Endothelial cell of umbilical vein (primary cell): Measurements from ENCODE around the gene AHRR. TPM values are rescaled to one million over a fixed set of nuclear protein-coding genes. Genes with fewer than 3 reads are reported as not detected.

Source experiments
- BruUV-seq: library from RNA; stranded (reverse); fragments of 400-500 nt; replicated peaks from 2 replicates; lab custom pipeline; 2021; lab: Mats Ljungman, UMichigan
- CTCF ChIA-PET: fragments of 300-600, 350-600 bp; sonication (Branson Sonifier 250); formaldehyde crosslinking; loops from one replicate; lab custom pipeline; 2021; ENCODE audit warnings: antibody characterized with exemption, inconsistent platforms; lab: Charles Lee
- POLR2A ChIA-PET: fragments of 300-600, 350-600 bp; sonication (Branson Sonifier 250); formaldehyde crosslinking; loops from one replicate; lab custom pipeline; 2021; ENCODE audit warnings: antibody characterized with exemption, inconsistent platforms; lab: Charles Lee
- DNase-seq: peaks from one replicate; pipeline ENCODE4 v3.0.0-alpha.2; 2011; ENCODE audit warnings: low read depth, low spot score
- FAIRE-seq: peaks from 2 replicates; lab custom pipeline; 2011; peaks lifted over from hg19 to GRCh38; lab: Jason Lieb, UNC
- H2AFZ ChIP-seq: 2 replicates; pipeline ENCODE4 v1.6.0; 2012; ENCODE audit warnings: low read depth, low read length, control low read depth, inconsistent platforms
- H3K27ac ChIP-seq: 2 replicates; pipeline ENCODE4 v1.5.1; 2011; ENCODE audit warnings: low read depth, mild to moderate bottlenecking, control low read depth, low read length, moderate library complexity; ENCODE audit not compliant: insufficient read depth
- H3K27me3 ChIP-seq, 2 experiments: 2 replicates each; pipeline versions ENCODE4 v1.6.0 to v1.6.1; 2011; ENCODE audit warnings: low read length in 2 of 2, mixed read lengths in 1 of 2; ENCODE audit not compliant: control insufficient read depth in 2 of 2, insufficient read depth in 2 of 2
- H3K36me3 ChIP-seq, 2 experiments: 2 replicates in 1 of 2; 3 replicates in 1 of 2; pipeline ENCODE4 v1.5.1; 2011; ENCODE audit warnings: low read length in 2 of 2, mild to moderate bottlenecking in 1 of 2, moderate library complexity in 1 of 2; ENCODE audit not compliant: control insufficient read depth in 2 of 2, insufficient read depth in 2 of 2; ENCODE audit errors: extremely low read depth in 1 of 2
- H3K4me1 ChIP-seq: 3 replicates; pipeline ENCODE4 v1.5.1; 2011; ENCODE audit warnings: mild to moderate bottlenecking, low read length; ENCODE audit not compliant: control insufficient read depth, insufficient read depth; ENCODE audit errors: extremely low read depth
- H3K4me2 ChIP-seq: 2 replicates; pipeline ENCODE4 v1.6.1; 2011; ENCODE audit warnings: low read length, control low read depth, mixed read lengths; ENCODE audit not compliant: insufficient read depth
- H3K4me3 ChIP-seq, 3 experiments: fragments of 200-600 bp in 1 of 3; sonication (generic), shearing (Covaris generic) in 1 of 3; replicated peaks in 1 of 3; 2 replicates each; pipeline ENCODE4 v1.5.1; 2011 to 2016; ENCODE audit warnings: control low read depth in 3 of 3, low read length in 3 of 3, mild to moderate bottlenecking in 2 of 3, inconsistent platforms in 1 of 3, low read depth in 1 of 3, moderate library complexity in 1 of 3; ENCODE audit not compliant: insufficient read depth in 1 of 3
- H3K79me2 ChIP-seq: 2 replicates; pipeline ENCODE4 v1.6.0; 2012; ENCODE audit warnings: low read length, inconsistent platforms; ENCODE audit not compliant: control insufficient read depth, insufficient read depth
- H3K9ac ChIP-seq: replicated peaks from 2 replicates; pipeline ENCODE3; 2011; ENCODE audit warnings: low read length, control low read depth; ENCODE audit not compliant: insufficient read depth; ENCODE audit errors: extremely low read depth
- H3K9me1 ChIP-seq: replicated peaks from 3 replicates; pipeline ENCODE4 v1.6.0; 2011; ENCODE audit warnings: mild to moderate bottlenecking, low read length; ENCODE audit not compliant: control insufficient read depth, insufficient read depth; ENCODE audit errors: extremely low read depth
- H3K9me3 ChIP-seq: replicated peaks from 2 replicates; pipeline ENCODE4 v1.5.1; 2012; ENCODE audit warnings: low read length, inconsistent platforms; ENCODE audit not compliant: control insufficient read depth, insufficient read depth
- H4K20me1 ChIP-seq: replicated peaks from 2 replicates; pipeline ENCODE3; 2011; ENCODE audit warnings: mild to moderate bottlenecking, low read length; ENCODE audit not compliant: control insufficient read depth, insufficient read depth; ENCODE audit errors: extremely low read depth
- CTCF ChIP-seq, 2 donors: IDR thresholded peaks; 1 replicate in 1 of 2; 2 replicates in 1 of 2; pipeline ENCODE4 v1.5.1; 2011; ENCODE audit warnings: low read length in 2 of 2, mild to moderate bottlenecking in 2 of 2, moderate library complexity in 2 of 2, control low read depth in 1 of 2, inconsistent platforms in 1 of 2, low read depth in 1 of 2; ENCODE audit not compliant: insufficient read depth in 1 of 2; ENCODE audit errors: extremely low read depth in 1 of 2
- EZH2 ChIP-seq: IDR thresholded peaks from 2 replicates; pipeline ENCODE4 v1.6.1; 2012; ENCODE audit warnings: borderline replicate concordance, low read depth, mild to moderate bottlenecking, moderate library complexity, low read length, inconsistent platforms; ENCODE audit not compliant: severe bottlenecking
- FOS ChIP-seq: IDR thresholded peaks from 2 replicates; pipeline ENCODE4 v1.6.1; 2011; ENCODE audit warnings: mild to moderate bottlenecking, low read length, moderate library complexity, borderline replicate concordance; ENCODE audit not compliant: insufficient read depth
- GATA2 ChIP-seq: IDR thresholded peaks from 2 replicates; pipeline ENCODE4 v1.7.0; 2011; ENCODE audit warnings: low read depth, mild to moderate bottlenecking, moderate library complexity, mixed read lengths, low read length; ENCODE audit not compliant: insufficient read length, insufficient read depth
- JUN ChIP-seq: IDR thresholded peaks from 2 replicates; pipeline ENCODE4 v1.6.1; 2011; ENCODE audit warnings: borderline replicate concordance, low read depth; ENCODE audit not compliant: insufficient read length, insufficient read depth
- MAX ChIP-seq: IDR thresholded peaks from 2 replicates; pipeline ENCODE4 v1.6.1; 2011; ENCODE audit not compliant: insufficient read depth, insufficient read length
- MYC ChIP-seq: IDR thresholded peaks from one replicate; pipeline ENCODE4 v1.6.1; 2011; ENCODE audit warnings: mild to moderate bottlenecking, low read depth, low read length
- POLR2A ChIP-seq: IDR thresholded peaks from 2 replicates; pipeline ENCODE4 v1.6.1; 2012; ENCODE audit warnings: low read depth, mild to moderate bottlenecking, control low read depth, low read length
- POLR2AphosphoS5 ChIP-seq: IDR thresholded peaks from 2 replicates; pipeline ENCODE4 v1.6.1; 2012; ENCODE audit warnings: low read depth, mild to moderate bottlenecking, control low read depth, low read length, moderate library complexity; ENCODE audit not compliant: insufficient read depth
- dilution Hi-C: fragments of 300-500 bp; cut with MboI; formaldehyde crosslinking; loops from one replicate; pipeline ENCODE4 v1.15.0; 2019; ENCODE audit warnings: low sequenced_read_pairs; ENCODE audit not compliant: extremely low pct_ligation_motif_present
- intact Hi-C: fragments of 100-400 bp; cut with micrococcal nuclease; formaldehyde crosslinking; loops from one replicate; pipeline ENCODE4 v1.10.0; 2022
- polyA plus RNA-seq, 4 experiments: library from polyadenylated mRNA; depleted of rRNA in 3 of 4; stranded (reverse) in 3 of 4; unstranded in 1 of 4; fragments of >200 nt; gene quantifications; 2 replicates each; pipeline versions ENCODE4 v1.2.1 to v1.2.3, GENCODE V29; 2011 to 2012; ENCODE audit warnings: missing spikeins in 1 of 4
- total RNA-seq: library from RNA; stranded (reverse); gene quantifications from 2 replicates; pipeline ENCODE4 v1.2.3, GENCODE V29; 2021

The AHRR gene
- total and polyA plus RNA-seq, 2 donors (not counting 3 experiments of a cell fraction or from before 2014, with no cell fraction given): 3.1 to 7.3 TPM

- Histone ChIP-seq H3K4me3 (no peak overlapping the region), H3K9ac (peak overlapping the region; percentile 25), H3K27me3 (no peaks in the 10 kb centered on the region), H3K27ac (peak overlapping the region; percentile 64), H3K79me2 (no peaks in the 10 kb centered on the region), H3K9me1 (no peaks in the 10 kb centered on the region), H3K4me1 (peaks cover 34% of the 10 kb centered on the region), H3K4me2 (no peak overlapping the region), H2AFZ (no peak overlapping the region), H3K36me3 (no peaks in the 10 kb centered on the region), H4K20me1 (no peaks in the 10 kb centered on the region), H3K9me3 (no peaks in the 10 kb centered on the region)
- FAIRE-seq (peak; percentile 76), DNase-seq (peak; percentile 73)
- ChIA-PET POLR2A (no interaction called here), CTCF (interaction anchor here (1.0 to 1.8 kb wide), 3 partner anchors 12 to 78 kb away, joined by 4 to 5 read pairs (median 4); no protein-coding TSS in a partner anchor)
- no TSS peak for BruUV-seq
- dilution Hi-C loops: no loop called here
- intact Hi-C loops: loop anchor here (2.0 kb wide), 1 partner anchor 23 kb away; no protein-coding TSS in a partner anchor
- TF ChIP-seq JUN: peak; percentile 50
- TF ChIP-seq POLR2AphosphoS5: peak; percentile 23
- TF ChIP-seq GATA2: no peak
- peak; percentile 62 for TF ChIP-seq FOS
Measured at GRCh38 chr5:395156-395920, 73.8 kb downstream of the AHRR start.

GRCh38 chr5:395921-396530, 74.5 kb downstream of the AHRR start:
- no TSS peak for BruUV-seq
- Histone ChIP-seq H3K36me3 (no peaks in the 10 kb centered on the region), H3K9ac (no peak overlapping the region), H3K9me3 (no peaks in the 10 kb centered on the region), H3K4me1 (peaks cover 30% of the 10 kb centered on the region), H3K79me2 (no peaks in the 10 kb centered on the region), H3K4me2 (no peak overlapping the region), H4K20me1 (no peaks in the 10 kb centered on the region), H3K27me3 (no peaks in the 10 kb centered on the region), H3K4me3 (no peak overlapping the region), H3K27ac (peak overlapping the region; percentile 64), H2AFZ (no peak overlapping the region), H3K9me1 (no peaks in the 10 kb centered on the region)
- no peak for TF ChIP-seq JUN
- TF ChIP-seq POLR2AphosphoS5: no peak
- no peak for TF ChIP-seq EZH2
- TF ChIP-seq CTCF (IDR thresholded peaks at IDR 0.05; ENCODE audit: extremely low read depth in 1 of 2, insufficient read depth in 1 of 2, low read depth in 1 of 2, low read length in 2 of 2): no peak
- no peak for TF ChIP-seq FOS
- no peak for TF ChIP-seq POLR2A
- TF ChIP-seq MAX: no peak
- TF ChIP-seq MYC: no peak
- TF ChIP-seq GATA2: no peak
- intact Hi-C loops: loop anchor here (2.0 kb wide), 1 partner anchor 23 kb away; no protein-coding TSS in a partner anchor
- FAIRE-seq (no peak), DNase-seq (no peak)
- ChIA-PET CTCF (interaction anchor here (1.0 to 1.8 kb wide), 3 partner anchors 13 to 79 kb away, joined by 4 to 5 read pairs (median 4); no protein-coding TSS in a partner anchor), POLR2A (no interaction called here)
- dilution Hi-C loops: no loop called here
